B cell (primary cell): ENCODE data around the gene IL22RA1. TPM values are rescaled to one million over a fixed set of nuclear protein-coding genes. Genes with fewer than 3 reads are reported as not detected.

Source experiments
- ATAC-seq: fragments of 200-7000 bp; cut with Tn5 transposase; one replicate; pipeline ENCODE4 v1.10.0; 2021; ENCODE audit warnings: low read depth, mild to moderate bottlenecking, moderate number of reproducible peaks, moderate library complexity
- CTCF ChIA-PET: fragments of 350-600 bp; sonication (Branson Sonifier 250); formaldehyde crosslinking; loops from one replicate; lab custom pipeline; 2021; ENCODE audit warnings: antibody characterized with exemption, inconsistent platforms; lab: Charles Lee
- POLR2A ChIA-PET: fragments of 350-600 bp; sonication (Branson Sonifier 250); formaldehyde crosslinking; loops from one replicate; lab custom pipeline; 2021; ENCODE audit warnings: antibody characterized with exemption; lab: Charles Lee
- DNase-seq: peaks from one replicate; pipeline ENCODE4 v3.0.0; 2013
- H2AFZ ChIP-seq: 2 replicates; pipeline ENCODE4 v1.6.1; 2012; ENCODE audit warnings: mild to moderate bottlenecking, low read depth, low read length; ENCODE audit not compliant: insufficient read depth, poor library complexity, severe bottlenecking
- H3K27ac ChIP-seq, 2 donors: 1 replicate in 1 of 2; 2 replicates in 1 of 2; pipeline ENCODE4 v1.5.1; 2012 to 2013; ENCODE audit warnings: low read length in 2 of 2, mild to moderate bottlenecking in 2 of 2, moderate library complexity in 1 of 2
- H3K27me3 ChIP-seq, 4 experiments: fragments of 200-600 bp in 1 of 4; sonication (generic) in 1 of 4; replicated peaks in 1 of 4; 1 replicate in 2 of 4; 2 replicates in 2 of 4; pipeline versions ENCODE4 v1.6.1 to v1.7.0; 2013 to 2016; ENCODE audit warnings: low read length in 3 of 4, mild to moderate bottlenecking in 2 of 4, mixed read lengths in 1 of 4, moderate library complexity in 1 of 4; ENCODE audit not compliant: insufficient read depth in 4 of 4, control insufficient read depth in 3 of 4; ENCODE audit errors: control extremely low read depth in 1 of 4
- H3K36me3 ChIP-seq, 2 experiments: replicated peaks in 1 of 2; 1 replicate in 1 of 2; 2 replicates in 1 of 2; pipeline versions ENCODE4 v1.6.1 to v1.7.1; 2013; ENCODE audit warnings: low read length in 1 of 2; ENCODE audit not compliant: insufficient read depth in 2 of 2, control insufficient read depth in 1 of 2; ENCODE audit errors: control extremely low read depth in 1 of 2, extremely low read depth in 1 of 2
- H3K4me1 ChIP-seq, 2 donors: fragments of 200-600 bp in 1 of 2; sonication (generic) in 1 of 2; 1 replicate in 1 of 2; 2 replicates in 1 of 2; pipeline versions ENCODE4 v1.5.1 to v1.6.1; 2013 to 2017; ENCODE audit warnings: low read length in 2 of 2; ENCODE audit not compliant: control insufficient read depth in 2 of 2, insufficient read depth in 2 of 2
- H3K4me2 ChIP-seq: replicated peaks from 2 replicates; pipeline ENCODE3; 2012; ENCODE audit warnings: mild to moderate bottlenecking, low read depth, low read length; ENCODE audit not compliant: poor library complexity, severe bottlenecking
- H3K4me3 ChIP-seq, 5 experiments: fragments of 200-600 bp in 1 of 5; sonication (generic) in 1 of 5; 1 replicate in 3 of 5; 2 replicates in 2 of 5; pipeline versions ENCODE4 v1.5.1 to v1.7.0; 2011 to 2016; ENCODE audit warnings: low read length in 4 of 5, mild to moderate bottlenecking in 4 of 5, low read depth in 2 of 5, control low read depth in 1 of 5, moderate library complexity in 1 of 5; ENCODE audit not compliant: insufficient read depth in 1 of 5; ENCODE audit errors: control extremely low read depth in 1 of 5, extremely low read depth in 1 of 5
- H3K79me2 ChIP-seq: fragments of 200-600 bp; sonication (generic); one replicate; pipeline ENCODE4 v1.6.0; 2016; ENCODE audit warnings: low read length; ENCODE audit not compliant: control insufficient read depth, insufficient read depth
- H3K9ac ChIP-seq: fragments of 200-600 bp; sonication (generic); 2 replicates; pipeline ENCODE4 v1.6.1; 2017; ENCODE audit warnings: mild to moderate bottlenecking, low read length, moderate library complexity
- H3K9me3 ChIP-seq, 3 donors: one replicate each; pipeline versions ENCODE4 v1.6.1 to v1.7.1; 2013; ENCODE audit warnings: low read length in 2 of 3; ENCODE audit not compliant: control insufficient read depth in 2 of 3, insufficient read depth in 1 of 3; ENCODE audit errors: control extremely low read depth in 1 of 3
- H4K20me1 ChIP-seq: 2 replicates; pipeline ENCODE4 v1.6.0; 2012; ENCODE audit warnings: mild to moderate bottlenecking, low read length; ENCODE audit not compliant: insufficient read depth, control insufficient read depth, poor library complexity, severe bottlenecking
- H3K27ac Mint-ChIP-seq: one replicate; pipeline ENCODE4 v1.8.0; 2021; ENCODE audit warnings: mixed read lengths
- H3K27me3 Mint-ChIP-seq: one replicate; pipeline ENCODE4 v1.8.0; 2021; ENCODE audit warnings: mixed read lengths
- H3K4me1 Mint-ChIP-seq: one replicate; pipeline ENCODE4 v1.8.0; 2021; ENCODE audit warnings: mixed read lengths
- H3K4me3 Mint-ChIP-seq: one replicate; pipeline ENCODE4 v1.8.0; 2021; ENCODE audit warnings: mixed read lengths
- H3K9me3 Mint-ChIP-seq: one replicate; pipeline ENCODE4 v1.8.0; 2022; ENCODE audit warnings: mixed read lengths; ENCODE audit not compliant: insufficient read depth
- EZH2 ChIP-seq: IDR thresholded peaks from 2 replicates; pipeline ENCODE4 v1.6.1; 2012; ENCODE audit warnings: borderline replicate concordance, low read depth, mild to moderate bottlenecking, moderate library complexity, low read length; ENCODE audit not compliant: insufficient read depth, poor library complexity, severe bottlenecking
- whole genome bisulfite sequencing: methylation state at CpG from one replicate; pipeline ENCODE4 v1.1.5; 2013; ENCODE audit warnings: missing lambda C conversion rate; ENCODE audit not compliant: insufficient coverage; 5-methylcytosine and 5-hydroxymethylcytosine counted together
- intact Hi-C: fragments of 100-400 bp; cut with micrococcal nuclease; formaldehyde crosslinking; loops from one replicate; pipeline ENCODE4 v1.10.0; 2022
- polyA plus RNA-seq: library from polyadenylated mRNA; depleted of rRNA; stranded (reverse); fragments of >200 nt; gene quantifications from 2 replicates; pipeline ENCODE4 v1.2.3, GENCODE V29; 2012
- total RNA-seq, 2 donors: library from RNA; stranded (reverse); fragments of 120-200 nt in 1 of 2; gene quantifications; 1 replicate in 1 of 2; 2 replicates in 1 of 2; pipeline versions ENCODE4 v1.2.3 to v1.2.4, GENCODE V29; 2013 to 2022
- TF ChIP-seq, protein P1 (sequence below): fragments of 200-600 bp; IDR thresholded peaks from one replicate; pipeline ENCODE4 v1.8.0; 2022; ENCODE audit warnings: antibody characterized with exemption, mild to moderate bottlenecking

Gene IL22RA1
- total and polyA plus RNA-seq, 2 donors (not counting 1 experiment from before 2014, with no cell fraction given): 0.10 TPM

DNA sequence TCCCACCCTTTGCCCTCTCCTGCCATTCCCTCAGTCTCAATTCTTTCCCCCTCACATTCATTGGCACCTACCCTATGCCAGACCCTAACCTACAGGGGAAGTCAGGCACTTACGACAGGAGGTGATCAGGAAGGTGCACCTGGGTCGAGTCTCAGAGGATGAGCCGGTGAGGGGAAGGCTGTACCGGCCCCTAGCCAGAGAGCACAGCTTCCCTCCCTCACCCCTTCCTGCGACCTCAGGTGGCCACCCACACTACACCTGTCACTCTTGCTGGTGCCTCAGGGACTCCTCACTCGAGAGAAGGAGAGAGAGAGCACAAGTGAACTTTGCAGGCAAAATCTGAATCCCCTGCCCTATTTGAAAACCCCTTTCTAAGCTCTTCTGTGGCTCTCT, 29.3 kb downstream of the IL22RA1 start:
- Histone ChIP-seq H3K9ac (no peak overlapping the region), H3K9me3 (no peaks in the 10 kb centered on the region), H3K4me1 (peaks cover 5 to 8% of the 10 kb centered on the region in 2 donors), H3K4me2 (no peak overlapping the region), H3K27me3 (peaks cover 0 to 28% (median 4%) of the 10 kb centered on the region in 4 experiments), H3K4me3 (no peak overlapping the region), H3K79me2 (no peaks in the 10 kb centered on the region), H3K36me3 (no peaks in the 10 kb centered on the region), H4K20me1 (no peaks in the 10 kb centered on the region), H3K27ac (no peak overlapping the region), H2AFZ (no peak overlapping the region)
- no peak for TF ChIP-seq EZH2
- TF ChIP-seq, protein P1, sequence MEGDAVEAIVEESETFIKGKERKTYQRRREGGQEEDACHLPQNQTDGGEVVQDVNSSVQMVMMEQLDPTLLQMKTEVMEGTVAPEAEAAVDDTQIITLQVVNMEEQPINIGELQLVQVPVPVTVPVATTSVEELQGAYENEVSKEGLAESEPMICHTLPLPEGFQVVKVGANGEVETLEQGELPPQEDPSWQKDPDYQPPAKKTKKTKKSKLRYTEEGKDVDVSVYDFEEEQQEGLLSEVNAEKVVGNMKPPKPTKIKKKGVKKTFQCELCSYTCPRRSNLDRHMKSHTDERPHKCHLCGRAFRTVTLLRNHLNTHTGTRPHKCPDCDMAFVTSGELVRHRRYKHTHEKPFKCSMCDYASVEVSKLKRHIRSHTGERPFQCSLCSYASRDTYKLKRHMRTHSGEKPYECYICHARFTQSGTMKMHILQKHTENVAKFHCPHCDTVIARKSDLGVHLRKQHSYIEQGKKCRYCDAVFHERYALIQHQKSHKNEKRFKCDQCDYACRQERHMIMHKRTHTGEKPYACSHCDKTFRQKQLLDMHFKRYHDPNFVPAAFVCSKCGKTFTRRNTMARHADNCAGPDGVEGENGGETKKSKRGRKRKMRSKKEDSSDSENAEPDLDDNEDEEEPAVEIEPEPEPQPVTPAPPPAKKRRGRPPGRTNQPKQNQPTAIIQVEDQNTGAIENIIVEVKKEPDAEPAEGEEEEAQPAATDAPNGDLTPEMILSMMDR: no peak
- CTCF ChIA-PET: no interaction called here
- no peaks in the 10 kb centered on the region for H3K9me3 Mint-ChIP-seq
- peaks cover 8% of the 10 kb centered on the region for H3K4me1 Mint-ChIP-seq
- H3K27ac Mint-ChIP-seq: no peak overlapping the region
- intact Hi-C loops: loop anchor here (2.0 kb wide), 1 partner anchor 341 kb away; no protein-coding TSS in a partner anchor
- H3K4me3 Mint-ChIP-seq: no peak overlapping the region
- POLR2A ChIA-PET: no interaction called here
- H3K27me3 Mint-ChIP-seq: peaks cover 35% of the 10 kb centered on the region
- DNase-seq (no peak), ATAC-seq (no peak)
- 81% methylated on average over 3 of the region's 6 CpGs for WGBS

DNA sequence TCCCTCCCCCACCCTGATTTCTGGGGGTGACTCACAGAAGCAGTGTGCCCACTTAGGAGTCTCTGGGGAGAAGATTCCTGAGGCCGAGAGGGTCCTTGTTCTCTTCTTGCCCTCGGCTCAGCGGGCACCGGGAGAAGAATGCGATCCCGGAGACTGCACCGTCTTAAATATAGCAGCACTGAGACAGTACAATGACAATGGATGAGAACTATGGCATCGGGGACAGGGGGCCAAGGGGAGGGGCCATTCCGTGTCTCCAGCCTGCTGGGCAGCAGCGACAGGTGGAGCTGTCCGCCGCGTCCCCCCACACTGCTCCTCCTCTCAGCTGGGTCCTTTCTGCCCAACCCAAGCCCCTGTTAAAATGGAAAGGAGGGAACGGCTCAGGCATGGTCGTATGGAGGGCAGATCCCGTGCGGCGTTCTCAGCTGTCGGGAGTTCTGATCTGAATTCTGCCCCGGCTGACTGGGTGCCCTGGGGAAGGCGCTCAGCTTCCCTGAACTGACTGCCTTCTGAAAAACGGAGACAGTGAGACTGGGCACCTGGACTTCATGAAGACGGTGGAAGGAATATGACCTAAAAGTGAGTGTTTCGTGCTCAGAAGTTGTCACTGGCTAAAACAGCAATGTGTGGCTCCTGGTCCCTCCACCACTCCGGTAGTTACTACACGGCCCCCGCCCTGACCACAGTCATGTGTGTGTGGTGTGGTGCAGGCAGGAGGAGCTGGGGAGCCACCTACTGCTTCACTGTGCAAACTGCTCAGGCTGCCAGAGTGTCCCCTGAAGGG, 30.8 kb downstream of the IL22RA1 start, which contains the start of gene MYOM3:
Gene MYOM3, minus strand, starts transcription at position 140 of the 784 bp plus-strand sequence. CDS start 3,499 bp downstream, outside the sequence.
- Histone ChIP-seq H3K27me3 (peaks cover 0 to 28% (median 2%) of the 10 kb centered on the region in 4 experiments), H3K27ac (no peak within 1 kb of the TSS), H4K20me1 (no peaks in the 10 kb centered on the region), H3K4me1 (peaks cover 5 to 8% of the 10 kb centered on the region in 2 donors), H3K9ac (no peak within 1 kb of the TSS), H3K4me2 (peak within 1 kb of the TSS; percentile 46), H3K36me3 (no peaks in the 10 kb centered on the region), H3K9me3 (no peaks in the 10 kb centered on the region), H3K4me3 (peak within 1 kb of the TSS in 1 of 5 experiments; percentile 9), H2AFZ (peak within 1 kb of the TSS; percentile 46), H3K79me2 (no peaks in the 10 kb centered on the region)
- no peak for TF ChIP-seq EZH2
- TF ChIP-seq, protein P1: no peak
- Mint-ChIP-seq H3K27ac (no peak within 1 kb of the TSS), H3K4me3 (peak within 1 kb of the TSS; percentile 19), H3K4me1 (peaks cover 8% of the 10 kb centered on the region), H3K27me3 (peaks cover 25% of the 10 kb centered on the region), H3K9me3 (no peaks in the 10 kb centered on the region)
- ChIA-PET POLR2A (no interaction called here), CTCF (no interaction called here)
- intact Hi-C loops: loop anchor here (2.0 kb wide), 1 partner anchor 339 kb away; no protein-coding TSS in a partner anchor
- DNase-seq (peak; percentile 50), ATAC-seq (peak; percentile 68)
- WGBS: 45% methylated on average over 22 of the region's 27 CpGs
